22Rv1 (cell line): ENCODE results near the gene GABBR2.

Experiments
- ZFX ChIP-seq: fragments of 450-650 bp; IDR thresholded peaks from 2 replicates; pipeline ENCODE4 v1.6.1; 2017; ENCODE audit warnings: antibody characterized with exemption, borderline replicate concordance
- TF ChIP-seq, protein P1 (sequence below): fragments of 450-650 bp; IDR thresholded peaks from 2 replicates; pipeline ENCODE4 v1.5.1; 2017; ENCODE audit warnings: mild to moderate bottlenecking

- TF ChIP-seq, protein P1, sequence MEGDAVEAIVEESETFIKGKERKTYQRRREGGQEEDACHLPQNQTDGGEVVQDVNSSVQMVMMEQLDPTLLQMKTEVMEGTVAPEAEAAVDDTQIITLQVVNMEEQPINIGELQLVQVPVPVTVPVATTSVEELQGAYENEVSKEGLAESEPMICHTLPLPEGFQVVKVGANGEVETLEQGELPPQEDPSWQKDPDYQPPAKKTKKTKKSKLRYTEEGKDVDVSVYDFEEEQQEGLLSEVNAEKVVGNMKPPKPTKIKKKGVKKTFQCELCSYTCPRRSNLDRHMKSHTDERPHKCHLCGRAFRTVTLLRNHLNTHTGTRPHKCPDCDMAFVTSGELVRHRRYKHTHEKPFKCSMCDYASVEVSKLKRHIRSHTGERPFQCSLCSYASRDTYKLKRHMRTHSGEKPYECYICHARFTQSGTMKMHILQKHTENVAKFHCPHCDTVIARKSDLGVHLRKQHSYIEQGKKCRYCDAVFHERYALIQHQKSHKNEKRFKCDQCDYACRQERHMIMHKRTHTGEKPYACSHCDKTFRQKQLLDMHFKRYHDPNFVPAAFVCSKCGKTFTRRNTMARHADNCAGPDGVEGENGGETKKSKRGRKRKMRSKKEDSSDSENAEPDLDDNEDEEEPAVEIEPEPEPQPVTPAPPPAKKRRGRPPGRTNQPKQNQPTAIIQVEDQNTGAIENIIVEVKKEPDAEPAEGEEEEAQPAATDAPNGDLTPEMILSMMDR, result no peak
- TF ChIP-seq ZFX, result no peak
Observed at GRCh38 chr9:98365781-98366180, 343.0 kb downstream of the GABBR2 start.
